Loucy (cell line): ENCODE results near the gene ANTXR2.

Experiments used
- H2AFZ ChIP-seq: fragments of 200-600 bp; sonication (generic); 2 replicates; pipeline ENCODE4 v1.6.0; 2016; ENCODE audit warnings: antibody characterized with exemption, mild to moderate bottlenecking, low read length, moderate library complexity
- H3F3A ChIP-seq: fragments of 200-600 bp; 2 replicates; pipeline ENCODE4 v1.6.0; 2016; ENCODE audit warnings: antibody characterized with exemption, low read depth, mild to moderate bottlenecking
- H3K27me3 ChIP-seq: fragments of 200-600 bp; sonication (generic); 2 replicates; pipeline ENCODE4 v1.6.1; 2014; ENCODE audit warnings: low read length, mild to moderate bottlenecking; ENCODE audit not compliant: insufficient read depth, poor library complexity, severe bottlenecking
- H3K36me3 ChIP-seq: fragments of 200-600 bp; sonication (generic); 2 replicates; pipeline ENCODE4 v1.6.1; 2016; ENCODE audit warnings: low read length; ENCODE audit not compliant: insufficient read depth
- H3K4me1 ChIP-seq: fragments of 200-600 bp; sonication (generic); 2 replicates; pipeline ENCODE4 v1.5.1; 2014; ENCODE audit warnings: low read length, mild to moderate bottlenecking; ENCODE audit not compliant: insufficient read depth, poor library complexity, severe bottlenecking
- H3K4me2 ChIP-seq: fragments of 200-600 bp; sonication (generic); 2 replicates; pipeline ENCODE4 v1.6.0; 2014; ENCODE audit warnings: antibody characterized with exemption, low read length, low read depth, mild to moderate bottlenecking; ENCODE audit not compliant: poor library complexity, severe bottlenecking
- H3K4me3 ChIP-seq: fragments of 200-600 bp; sonication (generic); 2 replicates; pipeline ENCODE4 v1.5.1; 2014; ENCODE audit warnings: low read length, mild to moderate bottlenecking, mixed read lengths; ENCODE audit not compliant: poor library complexity, severe bottlenecking
- H3K79me2 ChIP-seq: fragments of 200-600 bp; sonication (generic); 2 replicates; pipeline ENCODE4 v1.6.1; 2014; ENCODE audit warnings: low read length; ENCODE audit not compliant: insufficient read depth
- H3K9ac ChIP-seq: fragments of 200-600 bp; sonication (generic); 2 replicates; pipeline ENCODE4 v1.6.0; 2014; ENCODE audit warnings: mild to moderate bottlenecking, low read depth, low read length, moderate library complexity; ENCODE audit not compliant: poor library complexity, severe bottlenecking
- H3K9me2 ChIP-seq: fragments of 200-600 bp; sonication (generic); replicated peaks from 2 replicates; pipeline ENCODE4 v1.6.1; 2016; ENCODE audit warnings: low read depth, low read length, mixed read lengths
- H3K9me3 ChIP-seq: fragments of 200-600 bp; sonication (generic); 2 replicates; pipeline ENCODE4 v1.6.1; 2014; ENCODE audit warnings: mild to moderate bottlenecking, antibody characterized with exemption, low read length, low read depth; ENCODE audit not compliant: insufficient read depth
- H4K20me1 ChIP-seq: fragments of 200-600 bp; sonication (generic); 2 replicates; pipeline ENCODE4 v1.6.0; 2014; ENCODE audit warnings: antibody characterized with exemption, low read length, mild to moderate bottlenecking; ENCODE audit not compliant: insufficient read depth, poor library complexity, severe bottlenecking
- EZH2phosphoT487 ChIP-seq: fragments of 200-600 bp; IDR thresholded peaks from 2 replicates; pipeline ENCODE4 v1.6.1; 2018; ENCODE audit warnings: antibody characterized with exemption, mild to moderate bottlenecking, moderate library complexity, borderline replicate concordance
- TF ChIP-seq, protein P1 (sequence below): fragments of 200-600 bp; sonication (generic); conservative IDR thresholded peaks from 2 replicates; pipeline ENCODE4 v1.5.1; 2014; ENCODE audit warnings: mild to moderate bottlenecking, antibody characterized with exemption, low read length

Gene ANTXR2

DNA sequence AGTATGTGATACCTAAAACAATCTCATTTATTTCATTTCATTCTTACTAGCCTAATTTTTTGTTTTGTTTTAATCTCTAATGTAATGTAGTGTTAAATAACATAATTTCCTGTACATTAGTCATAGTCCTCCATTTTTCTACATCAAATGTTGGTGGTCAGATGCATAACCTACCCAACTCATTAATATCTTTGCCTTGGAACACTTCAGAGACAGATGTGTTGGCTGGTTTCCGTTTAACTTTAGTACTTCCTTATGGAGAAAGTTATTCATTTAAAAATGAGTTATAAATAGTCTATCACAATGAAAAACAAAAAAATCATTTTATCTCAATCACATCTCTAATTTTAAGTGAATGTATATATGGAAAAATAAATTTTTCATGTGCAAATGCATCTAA lies 190.2 kb downstream of the ANTXR2 start:
- Histone ChIP-seq H3K9ac (no peak overlapping the region), H3F3A (no peaks in the 10 kb centered on the region), H2AFZ (no peak overlapping the region), H3K27me3 (no peaks in the 10 kb centered on the region), H3K36me3 (no peaks in the 10 kb centered on the region), H3K4me2 (no peak overlapping the region), H3K4me1 (peaks cover 27% of the 10 kb centered on the region), H3K79me2 (no peaks in the 10 kb centered on the region), H3K9me3 (peaks cover 7% of the 10 kb centered on the region; the same call in 1 of the 2 replicates), H3K4me3 (no peak overlapping the region), H4K20me1 (no peaks in the 10 kb centered on the region), H3K9me2 (no peaks in the 10 kb centered on the region)
- TF ChIP-seq EZH2phosphoT487, result no peak
- TF ChIP-seq, protein P1, sequence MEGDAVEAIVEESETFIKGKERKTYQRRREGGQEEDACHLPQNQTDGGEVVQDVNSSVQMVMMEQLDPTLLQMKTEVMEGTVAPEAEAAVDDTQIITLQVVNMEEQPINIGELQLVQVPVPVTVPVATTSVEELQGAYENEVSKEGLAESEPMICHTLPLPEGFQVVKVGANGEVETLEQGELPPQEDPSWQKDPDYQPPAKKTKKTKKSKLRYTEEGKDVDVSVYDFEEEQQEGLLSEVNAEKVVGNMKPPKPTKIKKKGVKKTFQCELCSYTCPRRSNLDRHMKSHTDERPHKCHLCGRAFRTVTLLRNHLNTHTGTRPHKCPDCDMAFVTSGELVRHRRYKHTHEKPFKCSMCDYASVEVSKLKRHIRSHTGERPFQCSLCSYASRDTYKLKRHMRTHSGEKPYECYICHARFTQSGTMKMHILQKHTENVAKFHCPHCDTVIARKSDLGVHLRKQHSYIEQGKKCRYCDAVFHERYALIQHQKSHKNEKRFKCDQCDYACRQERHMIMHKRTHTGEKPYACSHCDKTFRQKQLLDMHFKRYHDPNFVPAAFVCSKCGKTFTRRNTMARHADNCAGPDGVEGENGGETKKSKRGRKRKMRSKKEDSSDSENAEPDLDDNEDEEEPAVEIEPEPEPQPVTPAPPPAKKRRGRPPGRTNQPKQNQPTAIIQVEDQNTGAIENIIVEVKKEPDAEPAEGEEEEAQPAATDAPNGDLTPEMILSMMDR, result no peak

DNA sequence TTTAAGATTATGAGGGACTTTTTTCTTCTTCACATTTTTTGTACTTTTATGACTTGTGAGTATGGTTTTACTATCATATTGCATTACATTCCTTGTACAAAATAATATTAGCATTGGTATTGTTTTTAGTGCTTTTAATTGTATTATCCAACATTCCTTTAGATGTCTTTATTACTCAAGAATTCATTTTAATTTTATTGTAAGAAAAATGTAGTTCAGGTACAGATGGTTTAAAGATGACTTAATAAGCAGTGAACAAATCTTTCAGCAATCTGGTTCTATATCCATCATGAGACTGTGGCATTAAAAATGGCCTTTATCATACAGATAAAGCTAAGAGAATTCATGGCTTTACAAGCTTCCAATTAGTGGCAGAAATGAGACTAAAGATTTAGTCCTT lies 191.6 kb downstream of the ANTXR2 start:
- Histone ChIP-seq H3K4me3 (no peak overlapping the region), H3K9me3 (peaks cover 11% of the 10 kb centered on the region; the same call in 1 of the 2 replicates), H3F3A (no peaks in the 10 kb centered on the region), H3K9ac (no peak overlapping the region), H4K20me1 (no peaks in the 10 kb centered on the region), H3K36me3 (no peaks in the 10 kb centered on the region), H3K4me2 (no peak overlapping the region), H2AFZ (no peak overlapping the region), H3K79me2 (no peaks in the 10 kb centered on the region), H3K27me3 (no peaks in the 10 kb centered on the region), H3K4me1 (peaks cover 14% of the 10 kb centered on the region), H3K9me2 (no peaks in the 10 kb centered on the region)
- TF ChIP-seq EZH2phosphoT487, result no peak
- TF ChIP-seq, protein P1, result no peak

DNA sequence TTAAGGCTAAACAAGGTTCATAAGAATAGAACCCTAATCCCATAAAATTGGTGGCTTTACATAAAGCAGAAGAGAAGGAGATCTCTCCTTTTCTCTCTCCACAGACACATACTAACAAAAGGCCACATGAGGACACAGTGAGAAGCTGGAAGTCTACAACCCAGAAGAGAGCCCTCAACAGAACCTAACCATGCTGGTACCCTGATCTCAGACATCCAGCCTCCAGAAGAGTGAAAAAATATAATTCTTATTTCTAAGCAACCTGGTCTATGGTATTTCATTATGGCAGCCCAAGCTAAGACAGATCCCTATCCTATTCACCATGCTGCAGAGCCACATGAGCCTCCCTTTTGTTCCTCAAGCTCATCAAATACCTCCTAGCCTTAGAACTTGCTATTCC lies 195.5 kb downstream of the ANTXR2 start:
- no peaks in the 10 kb centered on the region for H3K9me2 ChIP-seq
- no peaks in the 10 kb centered on the region for H3K27me3 ChIP-seq
- H3K9me3 ChIP-seq, result peaks cover 11% of the 10 kb centered on the region; the same call in 1 of the 2 replicates
- no peaks in the 10 kb centered on the region for H4K20me1 ChIP-seq
- no peak overlapping the region for H3K4me2 ChIP-seq
- no peak overlapping the region for H2AFZ ChIP-seq
- H3K79me2 ChIP-seq, result no peaks in the 10 kb centered on the region
- TF ChIP-seq EZH2phosphoT487, result no peak
- TF ChIP-seq, protein P1, result no peak
- H3F3A ChIP-seq, result no peaks in the 10 kb centered on the region
- no peaks in the 10 kb centered on the region for H3K36me3 ChIP-seq
- H3K9ac ChIP-seq, result no peak overlapping the region
- no peaks in the 10 kb centered on the region for H3K4me1 ChIP-seq
- H3K4me3 ChIP-seq, result no peak overlapping the region
